ENCODE data around the gene CCDC144A. TPM values are rescaled to one million over a fixed set of nuclear protein-coding genes. Genes with fewer than 3 reads are reported as not detected.
"Not testable (repeated sequence)": the region's sequence is repeated elsewhere in the genome, so short reads cannot be mapped to it uniquely, and the experiment has no call there.

Gene CCDC144A
- total RNA-seq, 6 experiments from 2014 or later = 0.12 to 0.59 (median 0.36) TPM

DNA sequence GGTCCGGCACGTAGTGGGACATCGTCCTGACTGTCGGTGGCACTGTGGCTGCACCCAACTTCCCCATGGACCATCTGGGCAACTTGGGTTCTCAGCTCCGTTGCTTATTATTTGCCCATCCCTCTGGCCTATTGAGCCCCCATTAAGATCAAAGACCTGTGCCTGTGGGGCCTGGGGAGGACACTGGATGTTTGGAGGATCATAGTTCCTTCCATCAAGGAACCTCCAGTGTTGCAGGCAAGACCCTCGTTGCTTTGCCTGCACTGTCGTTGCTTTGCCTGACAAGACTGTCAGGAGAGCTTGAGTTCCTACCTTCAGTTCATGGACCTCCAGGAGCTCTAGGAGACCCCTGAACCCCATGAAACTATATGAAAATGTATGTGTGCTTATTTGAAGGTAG, 127.2 kb downstream of the CCDC144A start:
- TF ChIP-seq, protein P1, sequence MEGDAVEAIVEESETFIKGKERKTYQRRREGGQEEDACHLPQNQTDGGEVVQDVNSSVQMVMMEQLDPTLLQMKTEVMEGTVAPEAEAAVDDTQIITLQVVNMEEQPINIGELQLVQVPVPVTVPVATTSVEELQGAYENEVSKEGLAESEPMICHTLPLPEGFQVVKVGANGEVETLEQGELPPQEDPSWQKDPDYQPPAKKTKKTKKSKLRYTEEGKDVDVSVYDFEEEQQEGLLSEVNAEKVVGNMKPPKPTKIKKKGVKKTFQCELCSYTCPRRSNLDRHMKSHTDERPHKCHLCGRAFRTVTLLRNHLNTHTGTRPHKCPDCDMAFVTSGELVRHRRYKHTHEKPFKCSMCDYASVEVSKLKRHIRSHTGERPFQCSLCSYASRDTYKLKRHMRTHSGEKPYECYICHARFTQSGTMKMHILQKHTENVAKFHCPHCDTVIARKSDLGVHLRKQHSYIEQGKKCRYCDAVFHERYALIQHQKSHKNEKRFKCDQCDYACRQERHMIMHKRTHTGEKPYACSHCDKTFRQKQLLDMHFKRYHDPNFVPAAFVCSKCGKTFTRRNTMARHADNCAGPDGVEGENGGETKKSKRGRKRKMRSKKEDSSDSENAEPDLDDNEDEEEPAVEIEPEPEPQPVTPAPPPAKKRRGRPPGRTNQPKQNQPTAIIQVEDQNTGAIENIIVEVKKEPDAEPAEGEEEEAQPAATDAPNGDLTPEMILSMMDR (IDR thresholded peaks at IDR 0.05) = no peak
- H3K36me3 Mint-ChIP-seq (ENCODE audit: low read depth) = no peaks in the 10 kb centered on the region
- no peaks in the 10 kb centered on the region for H3K4me1 Mint-ChIP-seq (ENCODE audit: low read depth)
- H3K9me3 Mint-ChIP-seq = no peaks in the 10 kb centered on the region
- H3K27me3 Mint-ChIP-seq (ENCODE audit: insufficient read depth) = peaks cover 19% of the 10 kb centered on the region
- DNase-seq = no peak
- H3K4me3 Mint-ChIP-seq = no peak overlapping the region
- H3K27ac Mint-ChIP-seq = no peak overlapping the region

DNA sequence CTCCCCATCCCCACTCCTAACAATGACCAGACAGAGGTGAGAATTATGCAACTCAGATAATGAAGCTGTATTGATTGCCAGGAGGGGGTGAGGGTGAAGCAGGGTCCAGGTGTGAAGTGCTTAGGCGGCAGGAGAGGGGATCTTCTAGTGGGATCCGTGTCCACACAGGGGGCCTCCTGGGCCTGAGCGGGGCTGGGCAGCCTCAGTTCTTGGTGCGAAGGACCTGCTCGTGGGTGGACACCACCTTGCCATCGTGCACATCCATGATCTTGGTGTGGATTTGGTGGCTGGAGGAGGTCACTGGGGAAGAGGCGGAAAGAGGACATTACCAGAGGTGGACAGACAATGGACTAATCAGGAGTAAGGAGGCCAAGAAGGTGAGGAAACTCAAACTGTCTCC, 127.9 kb downstream of the CCDC144A start:
- not testable (repeated sequence) for H3K4me3 Mint-ChIP-seq; H3K27ac Mint-ChIP-seq; H3K9me3 Mint-ChIP-seq; H3K36me3 Mint-ChIP-seq (ENCODE audit: low read depth); H3K4me1 Mint-ChIP-seq (ENCODE audit: low read depth); DNase-seq
- peaks cover 19% of the 10 kb centered on the region for H3K27me3 Mint-ChIP-seq (ENCODE audit: insufficient read depth)

DNA sequence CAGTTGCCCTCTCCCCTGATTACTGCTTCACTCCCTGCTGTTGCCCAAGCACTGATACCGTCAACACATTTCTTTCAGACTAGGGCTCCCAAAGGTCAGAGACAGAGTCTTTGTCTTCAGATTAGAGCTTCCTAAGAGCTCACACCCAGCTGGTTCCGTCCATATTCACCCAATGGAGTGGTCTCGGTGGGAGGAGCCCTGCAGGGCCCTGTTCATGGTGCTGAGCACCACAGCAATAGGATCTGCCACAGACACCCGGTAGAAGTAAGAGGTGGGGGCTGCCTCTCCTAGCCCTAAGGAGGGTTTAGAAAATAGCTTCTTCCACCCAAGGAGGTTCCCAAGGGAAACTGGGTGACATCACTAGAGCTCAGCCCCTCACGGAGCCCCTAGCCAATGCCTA, 128.3 kb downstream of the CCDC144A start:
- Mint-ChIP-seq H3K27ac (no peak overlapping the region), H3K4me3 (no peak overlapping the region), H3K36me3 (ENCODE audit: low read depth) (no peaks in the 10 kb centered on the region), H3K9me3 (no peaks in the 10 kb centered on the region), H3K4me1 (ENCODE audit: low read depth) (no peaks in the 10 kb centered on the region), H3K27me3 (ENCODE audit: insufficient read depth) (peaks cover 19% of the 10 kb centered on the region)
- DNase-seq = no peak
- TF ChIP-seq, protein P1 (IDR thresholded peaks at IDR 0.05) = no peak

DNA sequence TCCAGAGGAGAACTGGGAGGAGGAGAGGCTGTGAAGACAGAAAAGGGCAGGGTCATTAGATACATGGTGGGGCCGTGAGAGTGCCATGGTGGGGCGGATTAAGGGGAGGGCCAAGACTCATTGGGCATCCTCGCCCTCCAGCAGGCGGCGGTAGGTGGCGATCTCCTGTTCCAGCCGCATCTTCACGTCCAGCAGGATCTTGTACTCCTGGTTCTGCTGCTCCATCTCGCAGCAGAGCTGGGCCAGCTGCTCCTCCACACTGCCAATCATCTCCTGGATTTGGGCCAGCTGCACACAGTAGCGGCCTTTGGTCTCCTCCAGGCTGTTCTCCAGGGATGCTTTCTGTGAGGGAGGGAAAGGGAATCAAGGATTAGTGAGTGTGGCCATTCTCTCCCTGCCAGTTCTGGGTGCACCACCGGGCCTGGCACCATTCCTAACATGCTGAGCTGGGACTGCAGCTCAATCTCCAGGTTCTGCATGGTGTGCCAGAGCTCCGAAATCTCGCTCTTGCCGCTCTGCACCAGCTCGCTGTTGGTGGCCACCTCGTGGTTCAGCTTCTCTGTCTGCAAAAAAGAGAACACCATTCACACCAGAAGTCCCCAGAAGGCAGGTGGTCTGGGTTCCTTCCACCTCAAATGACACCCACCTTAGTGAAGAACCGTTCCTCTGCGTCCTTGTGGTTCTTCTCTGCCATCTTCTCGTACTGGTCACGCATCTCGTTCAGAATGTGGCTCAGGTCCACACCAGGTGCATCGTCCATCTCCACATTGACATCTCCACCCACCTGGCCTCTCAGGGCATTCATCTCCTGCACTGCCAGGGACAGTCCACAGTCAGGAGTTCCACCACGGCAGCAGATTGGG, 129.0 kb downstream of the CCDC144A start:
- Mint-ChIP-seq H3K4me1 (ENCODE audit: low read depth) (no peaks in the 10 kb centered on the region), H3K27me3 (ENCODE audit: insufficient read depth) (peaks cover 19% of the 10 kb centered on the region), H3K36me3 (ENCODE audit: low read depth) (no peaks in the 10 kb centered on the region), H3K4me3 (no peak overlapping the region), H3K27ac (no peak overlapping the region), H3K9me3 (no peaks in the 10 kb centered on the region)
- TF ChIP-seq, protein P1 (IDR thresholded peaks at IDR 0.05) = no peak
- no peak for DNase-seq

DNA sequence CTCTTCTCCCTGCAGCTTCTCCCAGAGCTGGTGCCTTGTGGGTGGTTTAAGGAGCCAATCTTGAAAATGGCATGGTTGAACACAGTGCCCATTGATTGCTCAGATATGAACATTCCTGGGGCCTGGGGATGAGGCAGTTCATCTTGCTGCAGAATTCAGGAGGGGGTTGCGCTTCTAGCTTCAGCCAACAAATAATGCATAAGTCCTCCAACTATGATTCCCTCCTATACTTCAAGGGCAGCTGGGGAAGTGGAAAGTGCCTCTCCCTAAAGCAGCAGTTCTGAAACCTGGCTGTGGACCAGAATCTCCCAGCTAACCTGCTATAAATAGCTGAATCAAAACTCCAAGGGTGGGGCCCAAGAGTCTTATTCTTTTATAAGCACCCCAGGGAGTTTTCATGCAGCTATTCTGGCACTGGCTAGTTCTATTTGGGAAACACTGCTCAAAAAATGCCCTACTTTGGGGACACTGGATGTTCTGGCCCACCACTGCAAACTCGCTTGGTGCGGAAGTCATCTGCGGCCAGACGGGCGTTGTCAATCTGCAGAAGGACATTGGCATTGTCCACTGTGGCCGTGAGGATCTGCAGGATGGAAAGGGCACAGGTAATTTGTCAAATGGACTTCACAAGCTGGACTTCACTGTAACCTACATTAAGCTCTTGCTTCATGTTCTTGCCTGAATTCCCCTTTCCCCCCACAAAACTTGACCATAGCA, 130.3 kb downstream of the CCDC144A start:
- TF ChIP-seq, protein P1 (IDR thresholded peaks at IDR 0.05) = no peak
- DNase-seq = no peak
- Mint-ChIP-seq H3K27me3 (ENCODE audit: insufficient read depth) (peaks cover 19% of the 10 kb centered on the region), H3K9me3 (no peaks in the 10 kb centered on the region), H3K36me3 (ENCODE audit: low read depth) (no peaks in the 10 kb centered on the region), H3K4me3 (no peak overlapping the region), H3K27ac (no peak overlapping the region), H3K4me1 (ENCODE audit: low read depth) (no peaks in the 10 kb centered on the region)

DNA sequence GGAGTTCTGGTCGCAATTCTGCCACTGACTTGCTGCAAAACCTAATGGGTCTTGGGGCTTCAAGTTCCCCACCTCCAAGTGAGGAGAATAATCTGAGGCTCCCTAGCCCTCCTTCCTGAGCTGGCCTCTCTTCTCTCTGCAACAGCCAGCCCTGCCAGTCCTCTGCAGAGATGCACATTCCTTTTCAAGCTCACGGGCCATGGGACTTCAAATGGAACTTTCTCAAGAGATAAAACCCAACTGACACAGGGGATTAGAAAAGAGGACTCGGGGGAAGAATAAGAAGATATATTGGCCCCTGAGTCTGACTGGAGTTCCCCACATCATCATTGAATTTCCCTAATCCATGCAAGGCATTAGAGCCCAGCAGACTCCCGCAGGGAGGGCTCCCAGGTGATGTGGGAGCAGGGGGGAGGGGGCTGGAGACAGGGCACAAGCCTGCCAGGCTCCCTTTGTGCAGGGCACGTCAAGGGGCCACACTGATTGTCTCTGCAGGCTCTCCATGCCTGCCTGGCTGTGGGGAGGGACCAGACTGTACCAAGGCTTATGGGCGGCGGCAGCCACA, 131.0 kb downstream of the CCDC144A start:
- no peaks in the 10 kb centered on the region for H3K9me3 Mint-ChIP-seq
- H3K27ac Mint-ChIP-seq = no peak overlapping the region
- no peak for DNase-seq
- no peak overlapping the region for H3K4me3 Mint-ChIP-seq
- no peaks in the 10 kb centered on the region for H3K4me1 Mint-ChIP-seq (ENCODE audit: low read depth)
- TF ChIP-seq, protein P1 (IDR thresholded peaks at IDR 0.05) = no peak
- no peaks in the 10 kb centered on the region for H3K36me3 Mint-ChIP-seq (ENCODE audit: low read depth)
- H3K27me3 Mint-ChIP-seq (ENCODE audit: insufficient read depth) = peaks cover 19% of the 10 kb centered on the region

DNA sequence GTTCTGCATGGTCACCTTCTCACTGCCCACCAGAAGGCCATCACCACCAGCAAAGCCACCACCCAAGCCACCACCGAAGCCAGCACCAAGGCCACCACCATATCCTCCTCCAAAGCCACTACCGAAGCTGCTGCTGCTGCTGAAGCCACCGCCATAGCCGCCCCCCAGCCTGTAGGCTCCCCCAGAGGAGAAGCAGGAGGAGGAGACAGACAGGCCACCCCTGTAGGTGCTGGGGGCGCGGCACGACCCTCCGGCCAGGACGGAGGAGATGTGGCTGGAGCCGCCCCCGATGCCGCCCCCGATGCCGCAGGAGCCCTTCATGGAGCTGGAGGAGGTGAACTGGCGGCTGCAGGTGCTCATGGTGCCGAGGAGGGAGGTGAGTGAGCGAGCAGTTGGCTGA, 132.1 kb downstream of the CCDC144A start:
- H3K27me3 Mint-ChIP-seq (ENCODE audit: insufficient read depth) = peaks cover 19% of the 10 kb centered on the region
- not testable (repeated sequence) for DNase-seq; H3K27ac Mint-ChIP-seq; H3K4me3 Mint-ChIP-seq; H3K36me3 Mint-ChIP-seq (ENCODE audit: low read depth); H3K4me1 Mint-ChIP-seq (ENCODE audit: low read depth); H3K9me3 Mint-ChIP-seq

DNA sequence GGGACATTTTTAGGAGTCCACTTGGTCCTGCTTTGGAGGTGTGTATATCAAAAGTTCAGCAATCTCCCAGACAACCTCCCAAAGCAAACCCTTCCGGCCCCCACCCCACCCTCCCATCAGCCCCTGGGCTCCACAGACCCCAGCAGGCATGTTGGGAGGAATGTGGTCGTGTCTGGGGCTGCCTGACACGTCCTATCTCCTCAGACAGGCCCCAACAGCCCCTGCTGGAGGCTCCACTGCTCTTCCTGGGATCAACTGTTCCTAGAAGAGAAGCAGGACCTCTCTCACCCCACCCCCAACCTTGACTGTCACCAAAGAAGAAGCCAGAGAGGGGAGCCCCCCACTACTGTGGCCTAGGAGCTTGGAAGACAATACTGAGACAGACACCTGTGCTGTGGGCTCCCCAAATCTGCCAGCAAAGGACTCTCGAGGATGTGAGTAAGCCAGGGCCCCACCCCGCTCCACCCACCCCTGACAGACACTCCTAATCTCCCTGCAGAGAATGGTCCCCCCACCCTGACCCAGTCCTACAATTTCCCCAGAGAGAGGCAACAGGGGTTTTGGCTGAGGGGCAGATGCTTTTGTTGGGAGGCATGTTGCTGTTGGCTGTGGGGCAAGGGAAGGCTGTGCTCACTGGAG, 133.8 kb downstream of the CCDC144A start:
- not testable (repeated sequence) for H3K9me3 Mint-ChIP-seq; H3K4me3 Mint-ChIP-seq; H3K4me1 Mint-ChIP-seq (ENCODE audit: low read depth); H3K36me3 Mint-ChIP-seq (ENCODE audit: low read depth); H3K27ac Mint-ChIP-seq; DNase-seq
- H3K27me3 Mint-ChIP-seq (ENCODE audit: insufficient read depth) = peaks cover 11% of the 10 kb centered on the region
